ENCODE results near the gene HSPB7.

The HSPB7 gene

GRCh38 chr1:15965228-15965767 lies 52.5 kb downstream of the HSPB7 start:
- no peak for TF ChIP-seq CTCF (IDR thresholded peaks at IDR 0.05; ENCODE audit: borderline replicate concordance, extremely low read depth, low read length, poor library complexity, severe bottlenecking)
- TF ChIP-seq EZH2 (IDR thresholded peaks at IDR 0.05; ENCODE audit: borderline replicate concordance, low read depth, low read length, severe bottlenecking) = no peak
- H3K9ac ChIP-seq (ENCODE audit: low read depth, low read length) = no peak overlapping the region
- peaks cover 33% of the 10 kb centered on the region for H3K36me3 ChIP-seq (ENCODE audit: insufficient read depth, low read length)
- H2AFZ ChIP-seq (ENCODE audit: low read depth, low read length) = no peak overlapping the region
- peaks cover 47% of the 10 kb centered on the region for H4K20me1 ChIP-seq (ENCODE audit: insufficient read depth, low read length)
- no peaks in the 10 kb centered on the region for H3K4me1 ChIP-seq (ENCODE audit: insufficient read depth, low read length)
- no peaks in the 10 kb centered on the region for H3K27me3 ChIP-seq (ENCODE audit: insufficient read depth, low read length, poor library complexity)
- no peak for DNase-seq
- no peak overlapping the region for H3K4me2 ChIP-seq (ENCODE audit: insufficient read depth, low read length)
- H3K27ac ChIP-seq (ENCODE audit: low read length) = no peak overlapping the region
- peaks cover 91% of the 10 kb centered on the region for H3K79me2 ChIP-seq (ENCODE audit: insufficient read depth, low read length)
- no peaks in the 10 kb centered on the region for H3K9me3 ChIP-seq (ENCODE audit: insufficient read depth, low read length, severe bottlenecking)
- no peak overlapping the region for H3K4me3 ChIP-seq (ENCODE audit: low read depth in 1 of 2, low read length in 2 of 2)
- no peak for ATAC-seq (ENCODE audit: insufficient read depth, low read depth)

Data from DND-41 (cell line).